Uterus (tissue), 2 donors: Measurements from ENCODE around the gene DHX40.

ENCODE experiments used
- POLR2A ChIP-seq, 2 donors: fragments of 450-650 bp; IDR thresholded peaks; one replicate each; pipeline ENCODE4 v1.6.1; 2016; ENCODE audit warnings: antibody characterized with exemption in 2 of 2, mild to moderate bottlenecking in 1 of 2, moderate library complexity in 1 of 2
- TF ChIP-seq, protein P1 (sequence below), 4 experiments: fragments of 200-600 bp in 2 of 4; fragments of 450-650 bp in 2 of 4; sonication (generic) in 2 of 4; IDR thresholded peaks; one replicate each; pipeline ENCODE4 v1.5.1; 2016 to 2019; ENCODE audit warnings: antibody characterized with exemption in 4 of 4, mild to moderate bottlenecking in 2 of 4, moderate library complexity in 1 of 4

DNA sequence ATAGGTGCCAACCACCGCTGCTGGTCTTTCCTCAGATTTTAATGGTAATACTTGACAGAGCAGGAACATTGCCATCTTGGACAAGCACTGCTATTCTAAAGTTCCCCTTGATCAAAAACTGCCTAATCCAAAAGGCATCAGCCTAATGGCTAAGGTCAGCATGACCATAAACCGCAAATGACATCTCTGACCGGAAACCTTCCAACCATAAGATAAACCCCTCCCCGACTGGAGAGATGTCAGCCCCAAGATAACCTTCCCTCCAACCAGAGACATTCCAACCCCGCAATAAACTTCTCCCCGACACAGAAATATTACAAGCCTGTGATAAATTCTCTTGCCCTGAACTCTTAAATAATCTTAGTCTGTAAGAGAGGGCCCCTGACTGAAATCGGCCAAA, 7.4 kb upstream of the DHX40 start:
- TF ChIP-seq, protein P1, sequence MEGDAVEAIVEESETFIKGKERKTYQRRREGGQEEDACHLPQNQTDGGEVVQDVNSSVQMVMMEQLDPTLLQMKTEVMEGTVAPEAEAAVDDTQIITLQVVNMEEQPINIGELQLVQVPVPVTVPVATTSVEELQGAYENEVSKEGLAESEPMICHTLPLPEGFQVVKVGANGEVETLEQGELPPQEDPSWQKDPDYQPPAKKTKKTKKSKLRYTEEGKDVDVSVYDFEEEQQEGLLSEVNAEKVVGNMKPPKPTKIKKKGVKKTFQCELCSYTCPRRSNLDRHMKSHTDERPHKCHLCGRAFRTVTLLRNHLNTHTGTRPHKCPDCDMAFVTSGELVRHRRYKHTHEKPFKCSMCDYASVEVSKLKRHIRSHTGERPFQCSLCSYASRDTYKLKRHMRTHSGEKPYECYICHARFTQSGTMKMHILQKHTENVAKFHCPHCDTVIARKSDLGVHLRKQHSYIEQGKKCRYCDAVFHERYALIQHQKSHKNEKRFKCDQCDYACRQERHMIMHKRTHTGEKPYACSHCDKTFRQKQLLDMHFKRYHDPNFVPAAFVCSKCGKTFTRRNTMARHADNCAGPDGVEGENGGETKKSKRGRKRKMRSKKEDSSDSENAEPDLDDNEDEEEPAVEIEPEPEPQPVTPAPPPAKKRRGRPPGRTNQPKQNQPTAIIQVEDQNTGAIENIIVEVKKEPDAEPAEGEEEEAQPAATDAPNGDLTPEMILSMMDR (IDR thresholded peaks at IDR 0.05): no peak
- TF ChIP-seq POLR2A (IDR thresholded peaks at IDR 0.05): no peak
